HCT116 (cell line): Measurements from ENCODE around the gene FLOT1.
"Not testable (repeated sequence)": the region's sequence is repeated elsewhere in the genome, so short reads cannot be mapped to it uniquely, and the experiment has no call there.

Experiments
- ATF3 ChIP-seq: IDR thresholded peaks from 2 replicates; pipeline ENCODE4 v1.6.1; 2012
- CEBPB ChIP-seq: IDR thresholded peaks from 2 replicates; pipeline ENCODE4 v1.6.1; 2012; ENCODE audit warnings: low read depth
- CTCF ChIP-seq, 3 experiments: fragments of 200-600 bp in 1 of 3; sonication (generic) in 1 of 3; IDR thresholded peaks in 2 of 3; conservative IDR thresholded peaks in 1 of 3; 2 replicates each; pipeline ENCODE4 v1.5.1; 2012 to 2017; ENCODE audit warnings: low read depth in 2 of 3, low read length in 2 of 3, antibody characterized with exemption in 1 of 3, borderline replicate concordance in 1 of 3, control low read depth in 1 of 3, mild to moderate bottlenecking in 1 of 3, mixed read lengths in 1 of 3, mixed run types in 1 of 3, moderate library complexity in 1 of 3; ENCODE audit not compliant: insufficient read depth in 1 of 3
- EGR1 ChIP-seq: IDR thresholded peaks from 2 replicates; pipeline ENCODE4 v1.6.1; 2012; ENCODE audit warnings: low read depth
- EZH2phosphoT487 ChIP-seq: fragments of 200-600 bp; IDR thresholded peaks from 2 replicates; pipeline ENCODE4 v1.6.1; 2018; ENCODE audit warnings: antibody characterized with exemption, borderline replicate concordance
- FOSL1 ChIP-seq: IDR thresholded peaks from 2 replicates; pipeline ENCODE4 v1.6.1; 2012; ENCODE audit warnings: low read depth
- JUND ChIP-seq: IDR thresholded peaks from 2 replicates; pipeline ENCODE4 v1.6.1; 2012
- POLR2A ChIP-seq: IDR thresholded peaks from 2 replicates; pipeline ENCODE4 v1.7.0; 2011; ENCODE audit warnings: borderline replicate concordance; ENCODE audit not compliant: insufficient read depth, insufficient read length; ENCODE audit errors: extremely low read depth
- POLR2AphosphoS5 ChIP-seq: IDR thresholded peaks from 2 replicates; pipeline ENCODE4 v1.6.1; 2011; ENCODE audit warnings: mild to moderate bottlenecking, low read depth, low read length, moderate library complexity
- RAD21 ChIP-seq: IDR thresholded peaks from 2 replicates; pipeline ENCODE4 v1.6.1; 2012; ENCODE audit warnings: low read depth, mild to moderate bottlenecking
- REST ChIP-seq: IDR thresholded peaks from 2 replicates; pipeline ENCODE4 v1.6.1; 2012; ENCODE audit warnings: low read depth
- SIN3A ChIP-seq: IDR thresholded peaks from 2 replicates; pipeline ENCODE4 v1.6.1; 2012; ENCODE audit warnings: low read depth
- TCF7L2 ChIP-seq: IDR thresholded peaks from 2 replicates; pipeline ENCODE4 v1.7.0; 2011; ENCODE audit warnings: borderline replicate concordance, inconsistent platforms; ENCODE audit not compliant: insufficient read depth, insufficient read length; ENCODE audit errors: extremely low read depth
- YY1 ChIP-seq: IDR thresholded peaks from 2 replicates; pipeline ENCODE4 v1.6.1; 2011; ENCODE audit warnings: low read length, low read depth, moderate library complexity, mild to moderate bottlenecking; ENCODE audit not compliant: insufficient replicate concordance; ENCODE audit errors: extremely low read depth

- TF ChIP-seq JUND; RAD21; YY1; ATF3; CTCF (IDR thresholded peaks at IDR 0.05 in 2 of 3, conservative IDR thresholded peaks at IDR 0.05 in 1 of 3; ENCODE audit: borderline replicate concordance in 1 of 3, insufficient read depth in 1 of 3, low read depth in 2 of 3, low read length in 2 of 3); CEBPB; FOSL1; SIN3A; EZH2phosphoT487; POLR2A; TCF7L2; REST; POLR2AphosphoS5; EGR1: not testable (repeated sequence)
Measured at GRCh38 chr6:30765495-30765894, 23.0 kb upstream of the FLOT1 start.
